Esophagus mucosa (tissue), 1 donor: ENCODE data around the gene PLPP7. TPM values are rescaled to one million over a fixed set of nuclear protein-coding genes. Genes with fewer than 3 reads are reported as not detected.
A peak's percentile ranks its signal among the peaks of the same experiment; 100 is the strongest.

Source experiments
- ATAC-seq: fragments of 200-7000 bp; cut with Tn5 transposase; one replicate; pipeline ENCODE4 v1.9.1; 2020
- total RNA-seq: library from RNA; stranded (reverse); gene quantifications from one replicate; pipeline ENCODE4 v1.2.4, GENCODE V29; 2023
- donor health status: DM: yes; HTN: yes; CAD: no.

Gene PLPP7
- total RNA-seq, 1 donor from 2014 or later = 0.28 TPM

GRCh38 chr9:131281119-131281965 lies 8.2 kb upstream of the PLPP7 start:
- no peak for ATAC-seq

GRCh38 chr9:131282175-131282574 lies 7.3 kb upstream of the PLPP7 start:
- no peak for ATAC-seq

GRCh38 chr9:131282688-131283422 lies 6.7 kb upstream of the PLPP7 start:
- ATAC-seq = no peak

- ATAC-seq = no peak
Observed at GRCh38 chr9:131284856-131285255, 4.7 kb upstream of the PLPP7 start.

GRCh38 chr9:131287359-131287758 lies 2.2 kb upstream of the PLPP7 start:
- no peak for ATAC-seq

GRCh38 chr9:131288217-131288616 lies 1.3 kb upstream of the PLPP7 start:
- no peak for ATAC-seq

- no peak for ATAC-seq
Observed at GRCh38 chr9:131290036-131290766, 678 bp downstream of the PLPP7 start.

GRCh38 chr9:131290767-131291370 lies 1.3 kb downstream of the PLPP7 start:
- no peak for ATAC-seq

GRCh38 chr9:131291795-131292315 lies 2.3 kb downstream of the PLPP7 start:
- no peak for ATAC-seq

GRCh38 chr9:131292937-131293336 lies 3.4 kb downstream of the PLPP7 start:
- no peak for ATAC-seq

GRCh38 chr9:131296460-131296859 lies 6.9 kb downstream of the PLPP7 start:
- no peak for ATAC-seq

- no peak for ATAC-seq
Observed at GRCh38 chr9:131296906-131297500, 7.5 kb downstream of the PLPP7 start.

- no peak for ATAC-seq
Observed at GRCh38 chr9:131297903-131298302, 8.4 kb downstream of the PLPP7 start.

- ATAC-seq = no peak
Observed at GRCh38 chr9:131298341-131298740, 8.8 kb downstream of the PLPP7 start.

GRCh38 chr9:131298816-131299215 lies 9.3 kb downstream of the PLPP7 start:
- no peak for ATAC-seq

- ATAC-seq = no peak
Observed at GRCh38 chr9:131299346-131299960, 9.9 kb downstream of the PLPP7 start.

GRCh38 chr9:131299961-131300347 lies 10.4 kb downstream of the PLPP7 start:
- no peak for ATAC-seq

- ATAC-seq = no peak
Observed at GRCh38 chr9:131300444-131300843, 10.9 kb downstream of the PLPP7 start.

GRCh38 chr9:131302244-131303075 lies 12.9 kb downstream of the PLPP7 start:
- peak; percentile 13 for ATAC-seq
